ENCODE data around the gene UNG.

- TF ChIP-seq CTCF (IDR thresholded peaks at IDR 0.05; ENCODE audit: extremely low read depth in 1 of 2, insufficient read depth in 1 of 2, low read depth in 1 of 2, low read length in 2 of 2) (no peak), POLR2A (IDR thresholded peaks at IDR 0.05; ENCODE audit: low read depth, low read length) (no peak), POLR2AphosphoS5 (IDR thresholded peaks at IDR 0.05; ENCODE audit: insufficient read depth, low read depth, low read length) (no peak), EZH2 (IDR thresholded peaks at IDR 0.05; ENCODE audit: borderline replicate concordance, low read depth, low read length, severe bottlenecking) (no peak), MAX (IDR thresholded peaks at IDR 0.05; ENCODE audit: insufficient read depth, insufficient read length) (no peak)
Observed at GRCh38 chr12:109085590-109085989, 11.8 kb upstream of the UNG start.

Data from endothelial cell of umbilical vein (primary cell).